ENCODE data around the gene IGF1R.

- TF ChIP-seq CTCF (IDR thresholded peaks at IDR 0.05) (no peak), POLR2AphosphoS5 (IDR thresholded peaks at IDR 0.05) (no peak), POLR2A (IDR thresholded peaks at IDR 0.05) (no peak), EP300 (IDR thresholded peaks at IDR 0.05) (no peak)
Observed at GRCh38 chr15:98843844-98844243, 195.5 kb downstream of the IGF1R start.

Data from suprapubic skin (tissue), 4 donors.